ENCODE data around the gene TMTC4. TPM values are rescaled to one million over a fixed set of nuclear protein-coding genes. Genes with fewer than 3 reads are reported as not detected.

TMTC4 gene
- total RNA-seq, 1 experiment from 2014 or later: 14.6 TPM

- ChIA-PET POLR2A (no interaction called here), CTCF (no interaction called here)
- H3K4me3 ChIP-seq (ENCODE audit: low read depth in 2 of 2, low read length in 2 of 2): no peak overlapping the region
- no peaks in the 10 kb centered on the region for H3K4me1 ChIP-seq (ENCODE audit: control insufficient read depth, insufficient read depth, low read length)
- intact Hi-C loops (cut with micrococcal nuclease; ENCODE audit: unreplicated experiment): no loop called here
- no peaks in the 10 kb centered on the region for H3K9me3 ChIP-seq (ENCODE audit: control insufficient read depth, insufficient read depth, low read depth, low read length)
- ATAC-seq (no peak), DNase-seq (ENCODE audit: low read depth, low spot score) (no peak)
- no peaks in the 10 kb centered on the region for H3K36me3 ChIP-seq (ENCODE audit: control insufficient read depth, insufficient read depth, low read length)
- TF ChIP-seq POLR2AphosphoS5 (IDR thresholded peaks at IDR 0.05; ENCODE audit: low read depth, low read length): no peak
- TF ChIP-seq REST (IDR thresholded peaks at IDR 0.05; ENCODE audit: insufficient read depth in 1 of 2, low read depth in 2 of 2, low read length in 1 of 2): no peak
- TF ChIP-seq CTCF (IDR thresholded peaks at IDR 0.05): no peak
- no peak for TF ChIP-seq SIN3A (IDR thresholded peaks at IDR 0.05; ENCODE audit: borderline replicate concordance, insufficient read depth, low read depth, low read length)
- no peaks in the 10 kb centered on the region for H3K27me3 ChIP-seq (ENCODE audit: control insufficient read depth, insufficient read depth, low read length)
- in situ Hi-C loops (cut with HindIII; ENCODE audit: low pct_unique_long_range_greater_than_20kb, low sequenced_read_pairs): no loop called here
- H3K27ac ChIP-seq (ENCODE audit: low read length): no peak overlapping the region
- BruUV-seq (replicated peaks): no TSS peak
Measured at GRCh38 chr13:100637380-100637779, 37.2 kb downstream of the TMTC4 start.

GRCh38 chr13:100636441-100636840, 38.2 kb downstream of the TMTC4 start:
- Histone ChIP-seq H3K4me1 (ENCODE audit: control insufficient read depth, insufficient read depth, low read length) (no peaks in the 10 kb centered on the region), H3K36me3 (ENCODE audit: control insufficient read depth, insufficient read depth, low read length) (no peaks in the 10 kb centered on the region), H3K27ac (ENCODE audit: low read length) (no peak overlapping the region), H3K9me3 (ENCODE audit: control insufficient read depth, insufficient read depth, low read depth, low read length) (no peaks in the 10 kb centered on the region), H3K4me3 (ENCODE audit: low read depth in 2 of 2, low read length in 2 of 2) (no peak overlapping the region), H3K27me3 (ENCODE audit: control insufficient read depth, insufficient read depth, low read length) (no peaks in the 10 kb centered on the region)
- DNase-seq (ENCODE audit: low read depth, low spot score) (no peak), ATAC-seq (no peak)
- ChIA-PET CTCF (no interaction called here), POLR2A (no interaction called here)
- BruUV-seq (replicated peaks): no TSS peak
- in situ Hi-C loops (cut with HindIII; ENCODE audit: low pct_unique_long_range_greater_than_20kb, low sequenced_read_pairs) (no loop called here), intact Hi-C loops (cut with micrococcal nuclease; ENCODE audit: unreplicated experiment) (no loop called here)
- no peak for TF ChIP-seq SIN3A (IDR thresholded peaks at IDR 0.05; ENCODE audit: borderline replicate concordance, insufficient read depth, low read depth, low read length)
- no peak for TF ChIP-seq TCF7L2 (IDR thresholded peaks at IDR 0.05; ENCODE audit: low read depth, low read length)
- no peak for TF ChIP-seq CTCF (IDR thresholded peaks at IDR 0.05)
- no peak for TF ChIP-seq POLR2AphosphoS5 (IDR thresholded peaks at IDR 0.05; ENCODE audit: low read depth, low read length)
- no peak for TF ChIP-seq REST (IDR thresholded peaks at IDR 0.05; ENCODE audit: insufficient read depth in 1 of 2, low read depth in 2 of 2, low read length in 1 of 2)
